Esophagus squamous epithelium (tissue), 5 donors: ENCODE measurements around the gene HS3ST3B1. TPM values are rescaled to one million over a fixed set of nuclear protein-coding genes. Genes with fewer than 3 reads are reported as not detected.

Experiments
- DNase-seq: peaks from one replicate; lab custom pipeline; 2025; lab: John Stamatoyannopoulos, UW
- H3K27ac ChIP-seq, 4 donors: fragments of 200-600 bp; sonication (generic); one replicate each; pipeline ENCODE4 v1.5.1; 2016 to 2019; ENCODE audit warnings: mild to moderate bottlenecking in 1 of 4
- H3K27me3 ChIP-seq, 4 donors: fragments of 200-600 bp; sonication (generic); 1 replicate in 3 of 4; 2 replicates in 1 of 4; pipeline versions ENCODE4 v1.5.1 to v1.6.0; 2017 to 2021; ENCODE audit warnings: antibody characterized with exemption in 1 of 4
- H3K36me3 ChIP-seq, 3 donors: fragments of 200-600 bp; sonication (generic); one replicate each; pipeline ENCODE4 v1.5.1; 2016 to 2019
- H3K4me1 ChIP-seq, 3 donors: fragments of 200-600 bp; sonication (generic); one replicate each; pipeline ENCODE4 v1.5.1; 2017 to 2019
- H3K4me3 ChIP-seq, 4 donors: fragments of 200-600 bp; sonication (generic); 1 replicate in 3 of 4; 2 replicates in 1 of 4; pipeline ENCODE4 v1.5.1; 2016 to 2019; ENCODE audit warnings: mild to moderate bottlenecking in 2 of 4, moderate library complexity in 1 of 4
- H3K9me3 ChIP-seq, 3 donors: fragments of 200-600 bp; sonication (generic); one replicate each; pipeline ENCODE4 v1.5.1; 2016 to 2019
- CTCF ChIP-seq, 6 experiments: fragments of 450-650 bp in 4 of 6; fragments of 200-600 bp in 2 of 6; sonication (generic) in 2 of 6; IDR thresholded peaks; one replicate each; pipeline ENCODE4 v1.5.1; 2016 to 2019; ENCODE audit warnings: antibody characterized with exemption in 6 of 6, mild to moderate bottlenecking in 4 of 6, moderate library complexity in 4 of 6
- POLR2A ChIP-seq, 4 donors: fragments of 450-650 bp; IDR thresholded peaks; one replicate each; pipeline ENCODE4 v1.6.1; 2017; ENCODE audit warnings: antibody characterized with exemption in 4 of 4, mild to moderate bottlenecking in 4 of 4, moderate library complexity in 3 of 4
- WGBS, 2 donors: methylation state at CpG; one replicate each; pipeline ENCODE4 v1.1.5; 2018; 5-methylcytosine and 5-hydroxymethylcytosine counted together
- intact Hi-C: fragments of 100-400 bp; cut with DNase I; formaldehyde crosslinking; loops from one replicate; pipeline ENCODE4 v1.15.0; 2022
- total RNA-seq, 4 donors: library from RNA; depleted of rRNA; stranded (reverse); fragments of >200 nt; gene quantifications; one replicate each; pipeline ENCODE4 v1.1.0, GENCODE V29; 2016
- donor health status: DM: yes; HTN: yes; CAD: no.

Gene HS3ST3B1
- total RNA-seq, 4 donors from 2014 or later: 5.6 to 7.6 (median 6.4) TPM

GRCh38 chr17:14381606-14382005 lies 80.7 kb downstream of the HS3ST3B1 start:
- 82 to 85% methylated on average over 6 of the region's 6 CpGs for WGBS, 2 donors
- H3K27me3 ChIP-seq: no peaks in the 10 kb centered on the region
- no peak overlapping the region for H3K4me3 ChIP-seq
- DNase-seq: no peak
- no peaks in the 10 kb centered on the region for H3K9me3 ChIP-seq
- no peak for TF ChIP-seq POLR2A (IDR thresholded peaks at IDR 0.05)
- no peak for TF ChIP-seq CTCF (IDR thresholded peaks at IDR 0.05)
- H3K4me1 ChIP-seq: no peaks in the 10 kb centered on the region
- H3K27ac ChIP-seq: no peak overlapping the region
- intact Hi-C loops: no loop called here
- H3K36me3 ChIP-seq: no peaks in the 10 kb centered on the region

DNA sequence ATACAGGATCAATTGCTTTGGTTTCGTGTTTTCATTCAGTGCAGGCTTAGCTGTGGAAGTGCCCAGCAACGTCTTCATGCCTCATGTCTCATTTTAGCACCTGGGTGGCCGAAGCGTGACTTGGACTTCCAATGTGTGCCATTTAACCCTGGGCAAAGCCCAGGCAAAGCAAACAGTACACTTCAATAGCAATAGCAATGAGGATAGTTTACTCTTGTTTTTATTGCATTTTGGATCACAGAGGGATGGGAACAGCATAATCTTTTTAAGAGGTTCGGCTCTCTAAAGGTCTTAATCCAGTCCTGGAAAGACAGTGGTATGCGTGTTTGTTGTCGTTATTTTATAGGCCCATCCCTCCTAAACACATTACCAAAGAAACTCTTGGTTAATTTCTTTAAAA lies 86.2 kb downstream of the HS3ST3B1 start:
- Histone ChIP-seq H3K27me3 (no peaks in the 10 kb centered on the region), H3K27ac (no peak overlapping the region), H3K36me3 (no peaks in the 10 kb centered on the region), H3K4me3 (no peak overlapping the region), H3K9me3 (no peaks in the 10 kb centered on the region), H3K4me1 (no peaks in the 10 kb centered on the region)
- 87 to 93% methylated on average over 7 of the region's 7 CpGs for WGBS, 2 donors
- intact Hi-C loops: no loop called here
- TF ChIP-seq CTCF (IDR thresholded peaks at IDR 0.05): no peak
- no peak for TF ChIP-seq POLR2A (IDR thresholded peaks at IDR 0.05)
- no peak for DNase-seq

DNA sequence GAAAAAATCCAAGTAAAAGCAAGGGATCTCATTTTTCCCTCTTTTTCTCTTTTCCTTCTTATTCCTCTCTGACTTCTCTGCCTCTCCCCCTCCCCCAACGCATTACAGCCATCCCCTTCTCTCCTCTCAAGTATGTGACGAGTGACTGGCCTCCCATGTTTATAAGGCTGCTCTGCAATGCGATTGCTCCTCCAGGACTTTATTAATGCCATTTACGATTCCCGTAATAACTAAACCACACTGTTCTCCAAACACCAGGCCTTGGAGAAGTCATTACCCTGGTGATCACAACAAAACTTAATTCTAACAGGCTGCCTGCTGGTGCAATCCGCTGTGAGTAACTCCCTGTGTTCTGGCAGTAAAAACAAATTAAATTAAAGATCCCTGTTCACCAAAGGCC lies 88.8 kb downstream of the HS3ST3B1 start:
- DNase-seq: no peak
- no peaks in the 10 kb centered on the region for H3K9me3 ChIP-seq
- no peak overlapping the region for H3K27ac ChIP-seq
- 67 to 83% methylated on average over 6 of the region's 6 CpGs for WGBS, 2 donors
- no peaks in the 10 kb centered on the region for H3K36me3 ChIP-seq
- no peak overlapping the region for H3K4me3 ChIP-seq
- no peak for TF ChIP-seq POLR2A (IDR thresholded peaks at IDR 0.05)
- TF ChIP-seq CTCF (IDR thresholded peaks at IDR 0.05): no peak
- intact Hi-C loops: no loop called here
- no peaks in the 10 kb centered on the region for H3K27me3 ChIP-seq
- no peaks in the 10 kb centered on the region for H3K4me1 ChIP-seq

GRCh38 chr17:14393723-14394122 lies 92.8 kb downstream of the HS3ST3B1 start:
- Histone ChIP-seq H3K27ac (no peak overlapping the region), H3K36me3 (no peaks in the 10 kb centered on the region), H3K4me1 (no peaks in the 10 kb centered on the region), H3K27me3 (no peaks in the 10 kb centered on the region), H3K9me3 (no peaks in the 10 kb centered on the region), H3K4me3 (no peak overlapping the region)
- DNase-seq: no peak
- TF ChIP-seq CTCF (IDR thresholded peaks at IDR 0.05) (no peak), POLR2A (IDR thresholded peaks at IDR 0.05) (no peak)
- intact Hi-C loops: no loop called here

- Histone ChIP-seq H3K4me3 (no peak overlapping the region), H3K4me1 (no peaks in the 10 kb centered on the region), H3K36me3 (no peaks in the 10 kb centered on the region), H3K27me3 (no peaks in the 10 kb centered on the region), H3K27ac (no peak overlapping the region), H3K9me3 (no peaks in the 10 kb centered on the region)
- intact Hi-C loops: no loop called here
- TF ChIP-seq CTCF (IDR thresholded peaks at IDR 0.05) (no peak), POLR2A (IDR thresholded peaks at IDR 0.05) (no peak)
- no peak for DNase-seq
- 68 to 93% methylated on average over 3 of the region's 3 CpGs for WGBS, 2 donors
These were observed 94.4 kb downstream of the HS3ST3B1 start for GRCh38 chr17:14395255-14395654.
